ENCODE data around the gene TACC2.

TACC2 gene

GRCh38 chr10:122029499-122030199 lies 40.7 kb downstream of the TACC2 start:
- no peak for DNase-seq

GRCh38 chr10:122030200-122030552 lies 41.2 kb downstream of the TACC2 start:
- DNase-seq, result no peak

GRCh38 chr10:122033224-122033926 lies 44.4 kb downstream of the TACC2 start:
- no peak for DNase-seq

GRCh38 chr10:122034149-122034756 lies 45.3 kb downstream of the TACC2 start:
- DNase-seq, result no peak

- no peak for DNase-seq
Observed at GRCh38 chr10:122040786-122041185, 51.8 kb downstream of the TACC2 start.

- DNase-seq, result no peak
Observed at GRCh38 chr10:122042836-122043235, 53.9 kb downstream of the TACC2 start.

- no peak for DNase-seq
Observed at GRCh38 chr10:122044045-122044661, 55.2 kb downstream of the TACC2 start.

- DNase-seq, result no peak
Observed at GRCh38 chr10:122044713-122045112, 55.8 kb downstream of the TACC2 start.

- no peak for DNase-seq
Observed at GRCh38 chr10:122045212-122045611, 56.2 kb downstream of the TACC2 start.

- no peak for DNase-seq
Observed at GRCh38 chr10:122047560-122047959, 58.6 kb downstream of the TACC2 start.

- no peak for DNase-seq
Observed at GRCh38 chr10:122049076-122049475, 60.1 kb downstream of the TACC2 start.

- DNase-seq, result no peak
Observed at GRCh38 chr10:122050311-122050710, 61.3 kb downstream of the TACC2 start.

GRCh38 chr10:122050811-122051210 lies 61.8 kb downstream of the TACC2 start:
- DNase-seq, result no peak

- DNase-seq, result no peak
Observed at GRCh38 chr10:122051609-122052385, 62.8 kb downstream of the TACC2 start.

GRCh38 chr10:122052701-122053100 lies 63.7 kb downstream of the TACC2 start:
- no peak for DNase-seq

GRCh38 chr10:122053314-122053713 lies 64.4 kb downstream of the TACC2 start:
- no peak for DNase-seq

GRCh38 chr10:122054048-122055025 lies 65.4 kb downstream of the TACC2 start:
- DNase-seq, result no peak

GRCh38 chr10:122055252-122055651 lies 66.3 kb downstream of the TACC2 start:
- DNase-seq, result no peak

GRCh38 chr10:122056431-122057094 lies 67.6 kb downstream of the TACC2 start:
- DNase-seq, result no peak

GRCh38 chr10:122057841-122058413 lies 69.0 kb downstream of the TACC2 start:
- no peak for DNase-seq

- no peak for DNase-seq
Observed at GRCh38 chr10:122060250-122060649, 71.3 kb downstream of the TACC2 start.

Measured in CD4-positive, alpha-beta T cell treated with Interleukin-4 for 4 hours (primary cell).